Kidney epithelial cell (primary cell): ENCODE results near the gene RPL28. TPM values are rescaled to one million over a fixed set of nuclear protein-coding genes. Genes with fewer than 3 reads are reported as not detected.
"Not testable (repeated sequence)": the region's sequence is repeated elsewhere in the genome, so short reads cannot be mapped to it uniquely, and the experiment has no call there.

Experiments
- DNase-seq: peaks from one replicate; pipeline ENCODE4 v3.0.0-alpha.2; 2010; ENCODE audit warnings: low read depth
- H3K27me3 ChIP-seq: 2 replicates; pipeline ENCODE4 v1.6.0; 2011; ENCODE audit warnings: low read length; ENCODE audit not compliant: control insufficient read depth, insufficient read depth
- H3K36me3 ChIP-seq: 2 replicates; pipeline ENCODE4 v1.5.1; 2011; ENCODE audit warnings: low read length; ENCODE audit not compliant: control insufficient read depth, insufficient read depth
- H3K4me3 ChIP-seq: 2 replicates; pipeline ENCODE4 v1.5.1; 2011; ENCODE audit warnings: low read depth, mild to moderate bottlenecking, control low read depth, low read length
- CTCF ChIP-seq: IDR thresholded peaks from 2 replicates; pipeline ENCODE4 v1.5.1; 2011; ENCODE audit warnings: mild to moderate bottlenecking, moderate library complexity, low read length, control low read depth, inconsistent platforms; ENCODE audit not compliant: insufficient read depth, poor library complexity, severe bottlenecking
- total RNA-seq: library from RNA; depleted of rRNA; stranded (reverse); fragments of >200 nt; gene quantifications from 2 replicates; pipeline ENCODE4 v1.2.3, GENCODE V29; 2015

RPL28 gene
- total RNA-seq, 1 donor from 2014 or later: 630 TPM

- Histone ChIP-seq H3K36me3 (peaks cover 1% of the 10 kb centered on the region), H3K27me3 (no peaks in the 10 kb centered on the region), H3K4me3 (peak overlapping the region; percentile 92)
- no peak for TF ChIP-seq CTCF
- peak; percentile 95 for DNase-seq
Measured at GRCh38 chr19:55407800-55408532, 22.2 kb downstream of the RPL28 start.

GRCh38 chr19:55408533-55408872 is 22.8 kb downstream of the RPL28 start:
- no peak for DNase-seq
- no peak for TF ChIP-seq CTCF
- Histone ChIP-seq H3K27me3 (no peaks in the 10 kb centered on the region), H3K4me3 (peak overlapping the region; percentile 31), H3K36me3 (no peaks in the 10 kb centered on the region)

GRCh38 chr19:55409179-55409578 is 23.4 kb downstream of the RPL28 start:
- not testable (repeated sequence) for H3K4me3 ChIP-seq, H3K36me3 ChIP-seq, DNase-seq, H3K27me3 ChIP-seq

- no peak for DNase-seq
- no peaks in the 10 kb centered on the region for H3K36me3 ChIP-seq
- TF ChIP-seq CTCF: no peak
- H3K27me3 ChIP-seq: no peaks in the 10 kb centered on the region
- H3K4me3 ChIP-seq: no peak overlapping the region
Measured at GRCh38 chr19:55410168-55410567, 24.4 kb downstream of the RPL28 start.

- Histone ChIP-seq H3K4me3 (no peak overlapping the region), H3K27me3 (peaks cover 3% of the 10 kb centered on the region), H3K36me3 (no peaks in the 10 kb centered on the region)
- peak; percentile 74 for TF ChIP-seq CTCF
- DNase-seq: peak; percentile 50
Measured at GRCh38 chr19:55418185-55418584, 32.5 kb downstream of the RPL28 start.

- DNase-seq: no peak
Measured at GRCh38 chr19:55419103-55419502, 33.4 kb downstream of the RPL28 start.

More at GRCh38 chr19:55419103-55419502, 33.4 kb downstream of the RPL28 start:
- peaks cover 5% of the 10 kb centered on the region for H3K27me3 ChIP-seq
- no peak for TF ChIP-seq CTCF
- H3K4me3 ChIP-seq: no peak overlapping the region
- H3K36me3 ChIP-seq: no peaks in the 10 kb centered on the region
